Sciatic nerve (tissue), 2 donors: Measurements from ENCODE around the gene MEST. TPM values are rescaled to one million over a fixed set of nuclear protein-coding genes. Genes with fewer than 3 reads are reported as not detected.
"Not testable (repeated sequence)": the region's sequence is repeated elsewhere in the genome, so short reads cannot be mapped to it uniquely, and the experiment has no call there.

Experiments used
- ATAC-seq: fragments of 200-7000 bp; cut with Tn5 transposase; one replicate; pipeline ENCODE4 v1.9.1; 2020; ENCODE audit warnings: mild to moderate bottlenecking, moderate library complexity
- DNase-seq: peaks from one replicate; pipeline ENCODE4 v3.0.0-alpha.2; 2020; ENCODE audit warnings: low spot score
- intact Hi-C: fragments of 100-400 bp; cut with DNase I; formaldehyde crosslinking; loops from one replicate; pipeline ENCODE4 v1.14.2; 2022
- total RNA-seq: library from RNA; stranded (reverse); fragmentation: NEBNext Ultra II Directional; extraction: Animal tissue kit (Norgen Biotek cat#: 25700); gene quantifications from one replicate; pipeline ENCODE4 v1.2.1, GENCODE V29; 2021
- donor health status: DM: no; HTN: no; CAD: no.
- donor health status: DM: no; HTN: no; CAD: no.

MEST gene
- total RNA-seq, 1 donor from 2014 or later = 72.0 TPM

- no peak for ATAC-seq
- intact Hi-C loops = no loop called here
Observed at GRCh38 chr7:130506358-130506757, 14.5 kb downstream of the MEST start.

GRCh38 chr7:130512038-130512437 is 20.2 kb downstream of the MEST start:
- DNase-seq, ATAC-seq, intact Hi-C loops: not testable (repeated sequence)

More at GRCh38 chr7:130506358-130506757, 14.5 kb downstream of the MEST start:
- no peak for DNase-seq

GRCh38 chr7:130513447-130513846 is 21.6 kb downstream of the MEST start:
- intact Hi-C loops = no loop called here
- DNase-seq (no peak), ATAC-seq (no peak)

GRCh38 chr7:130515315-130516040 is 23.6 kb downstream of the MEST start:
- ATAC-seq (no peak), DNase-seq (no peak)
- intact Hi-C loops = no loop called here

- intact Hi-C loops = no loop called here
- DNase-seq = no peak
Observed at GRCh38 chr7:130521258-130521951, 29.5 kb downstream of the MEST start.

GRCh38 chr7:130523519-130524125 is 31.7 kb downstream of the MEST start:
- intact Hi-C loops, DNase-seq, ATAC-seq: not testable (repeated sequence)

More at GRCh38 chr7:130521258-130521951, 29.5 kb downstream of the MEST start:
- ATAC-seq = no peak

- ATAC-seq = no peak
- intact Hi-C loops = no loop called here
Observed at GRCh38 chr7:130524628-130525027, 32.7 kb downstream of the MEST start.

GRCh38 chr7:130527752-130528355 is 36.0 kb downstream of the MEST start:
- ATAC-seq, DNase-seq, intact Hi-C loops: not testable (repeated sequence)

More at GRCh38 chr7:130524628-130525027, 32.7 kb downstream of the MEST start:
- DNase-seq = no peak

GRCh38 chr7:130529417-130529816 is 37.5 kb downstream of the MEST start:
- intact Hi-C loops = no loop called here
- ATAC-seq = no peak
- no peak for DNase-seq

GRCh38 chr7:130537894-130538293 is 46.0 kb downstream of the MEST start:
- ATAC-seq, DNase-seq, intact Hi-C loops: not testable (repeated sequence)

GRCh38 chr7:130541287-130541686 is 49.4 kb downstream of the MEST start:
- intact Hi-C loops, DNase-seq, ATAC-seq: not testable (repeated sequence)

GRCh38 chr7:130542297-130542696 is 50.4 kb downstream of the MEST start:
- DNase-seq, intact Hi-C loops, ATAC-seq: not testable (repeated sequence)

GRCh38 chr7:130543487-130544010 is 51.7 kb downstream of the MEST start:
- DNase-seq (no peak), ATAC-seq (no peak)
- intact Hi-C loops = no loop called here

GRCh38 chr7:130544356-130544755 is 52.5 kb downstream of the MEST start:
- intact Hi-C loops = no loop called here
- no peak for DNase-seq
- ATAC-seq = no peak

- no peak for DNase-seq
Observed at GRCh38 chr7:130553398-130554029, 61.6 kb downstream of the MEST start.

GRCh38 chr7:130554481-130554880 is 62.6 kb downstream of the MEST start:
- DNase-seq = no peak
- intact Hi-C loops = no loop called here
- ATAC-seq = no peak

More at GRCh38 chr7:130553398-130554029, 61.6 kb downstream of the MEST start:
- intact Hi-C loops = no loop called here
- no peak for ATAC-seq
